Stimulated activated CD4-positive, alpha-beta T cell treated with anti-CD3 and anti-CD28 coated beads, Interleukin-1b, Interleukin-23, amount 100 ng/mL, for 48 hours (primary cell): ENCODE results near the gene MTUS2.
"Not testable (repeated sequence)": the region's sequence is repeated elsewhere in the genome, so short reads cannot be mapped to it uniquely, and the experiment has no call there.

ENCODE experiments used
- DNase-seq: peaks from one replicate; pipeline ENCODE4 v3.0.0-alpha.2; 2020

MTUS2 gene

GRCh38 chr13:29174093-29174492 lies 354.0 kb downstream of the MTUS2 start:
- no peak for DNase-seq

- DNase-seq: no peak
These were observed 355.2 kb downstream of the MTUS2 start for GRCh38 chr13:29175250-29175873.

GRCh38 chr13:29180055-29180454 lies 359.9 kb downstream of the MTUS2 start:
- no peak for DNase-seq

GRCh38 chr13:29182216-29182615 lies 362.1 kb downstream of the MTUS2 start:
- no peak for DNase-seq

- no peak for DNase-seq
These were observed 365.8 kb downstream of the MTUS2 start for GRCh38 chr13:29185926-29186325.

GRCh38 chr13:29187584-29187983 lies 367.4 kb downstream of the MTUS2 start:
- DNase-seq: no peak

- DNase-seq: no peak
These were observed 370.2 kb downstream of the MTUS2 start for GRCh38 chr13:29190298-29190697.

GRCh38 chr13:29193083-29193482 lies 372.9 kb downstream of the MTUS2 start:
- DNase-seq: no peak

- no peak for DNase-seq
These were observed 375.3 kb downstream of the MTUS2 start for GRCh38 chr13:29195456-29195855.

- no peak for DNase-seq
These were observed 376.4 kb downstream of the MTUS2 start for GRCh38 chr13:29196409-29197074.

GRCh38 chr13:29202753-29203152 lies 382.6 kb downstream of the MTUS2 start:
- not testable (repeated sequence) for DNase-seq

- DNase-seq: no peak
These were observed 384.5 kb downstream of the MTUS2 start for GRCh38 chr13:29204651-29205050.

- no peak for DNase-seq
These were observed 390.5 kb downstream of the MTUS2 start for GRCh38 chr13:29210676-29211075.

- not testable (repeated sequence) for DNase-seq
These were observed 391.0 kb downstream of the MTUS2 start for GRCh38 chr13:29211162-29211561.

- DNase-seq: no peak
These were observed 402.3 kb downstream of the MTUS2 start for GRCh38 chr13:29222458-29222857.

- no peak for DNase-seq
These were observed 404.1 kb downstream of the MTUS2 start for GRCh38 chr13:29224206-29224605.

- no peak for DNase-seq
These were observed 407.4 kb downstream of the MTUS2 start for GRCh38 chr13:29227576-29227975.

- no peak for DNase-seq
These were observed 410.2 kb downstream of the MTUS2 start for GRCh38 chr13:29230299-29230845.

GRCh38 chr13:29239653-29240525 lies 419.8 kb downstream of the MTUS2 start:
- DNase-seq: no peak

- no peak for DNase-seq
These were observed 434.7 kb downstream of the MTUS2 start for GRCh38 chr13:29254626-29255370.

- no peak for DNase-seq
These were observed 435.4 kb downstream of the MTUS2 start for GRCh38 chr13:29255567-29255966.

GRCh38 chr13:29260684-29261083 lies 440.5 kb downstream of the MTUS2 start:
- DNase-seq: no peak

- no peak for DNase-seq
These were observed 446.1 kb downstream of the MTUS2 start for GRCh38 chr13:29266261-29266660.
